Activated CD8-positive, alpha-beta memory T cell treated with anti-CD3 and anti-CD28 coated beads, Interleukin-2, amount 50 U/mL, for 4 hours (primary cell): Measurements from ENCODE around the gene CD160.
A peak's percentile ranks its signal among the peaks of the same experiment; 100 is the strongest.
"Not testable (repeated sequence)": the region's sequence is repeated elsewhere in the genome, so short reads cannot be mapped to it uniquely, and the experiment has no call there.

ENCODE experiments used
- DNase-seq: peaks from one replicate; pipeline ENCODE4 v3.0.0-alpha.2; 2020

CD160 gene

DNA sequence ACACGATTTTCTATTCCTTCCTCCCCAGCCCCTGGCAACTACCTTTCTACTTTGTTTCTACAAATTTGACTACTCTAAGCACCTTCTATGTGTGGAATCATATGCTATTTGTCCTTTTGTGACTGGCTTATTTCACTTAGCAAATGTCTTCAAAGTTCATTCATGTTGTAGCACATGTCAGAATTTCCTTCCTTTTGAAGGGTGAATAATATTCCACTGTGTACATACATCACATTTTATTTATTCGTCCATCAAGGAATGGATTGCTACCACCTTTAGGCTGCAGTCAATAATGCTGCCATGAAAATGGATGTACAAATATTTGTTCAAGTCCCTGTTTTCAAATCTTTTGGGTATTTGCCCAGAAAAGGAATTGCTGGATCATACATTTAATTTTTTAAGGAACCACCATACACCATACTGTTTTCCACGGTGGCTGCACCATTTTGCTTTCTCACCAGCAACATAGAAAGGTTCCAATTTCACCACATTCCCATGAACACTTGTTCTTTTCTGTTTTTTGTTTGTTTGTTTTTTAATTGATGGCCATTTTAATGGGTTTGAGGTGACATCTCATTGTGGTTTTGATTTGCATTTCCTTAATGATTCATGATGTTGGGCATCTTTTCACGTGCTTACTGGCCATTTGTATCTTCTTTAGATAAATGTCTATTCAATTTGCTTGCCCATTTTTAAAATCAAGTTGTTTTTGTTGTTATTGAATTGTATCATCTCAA is 8.8 kb upstream of the CD160 start:
- DNase-seq, result no peak

DNA sequence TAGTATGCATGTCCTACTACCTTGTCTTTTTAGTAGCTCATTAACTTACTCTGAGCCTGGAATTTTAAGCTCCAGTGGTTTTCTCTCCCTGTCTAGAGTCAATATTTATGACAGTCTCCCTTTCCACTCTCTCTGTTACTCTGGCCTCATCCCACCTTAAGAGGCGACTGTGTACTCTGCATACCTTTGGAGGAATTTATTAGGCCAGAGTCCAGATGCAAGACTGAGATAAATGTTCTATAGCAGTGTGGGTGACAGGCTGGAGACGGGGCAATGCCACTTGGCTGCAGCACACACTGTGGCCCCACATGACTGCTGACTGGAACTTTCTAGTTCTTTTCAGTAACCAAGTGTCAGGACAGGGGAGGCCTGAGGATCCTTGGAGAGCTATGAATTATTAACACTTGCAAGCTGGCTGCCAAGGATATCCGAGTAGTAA is 8.1 kb upstream of the CD160 start:
- DNase-seq, result no peak

DNA sequence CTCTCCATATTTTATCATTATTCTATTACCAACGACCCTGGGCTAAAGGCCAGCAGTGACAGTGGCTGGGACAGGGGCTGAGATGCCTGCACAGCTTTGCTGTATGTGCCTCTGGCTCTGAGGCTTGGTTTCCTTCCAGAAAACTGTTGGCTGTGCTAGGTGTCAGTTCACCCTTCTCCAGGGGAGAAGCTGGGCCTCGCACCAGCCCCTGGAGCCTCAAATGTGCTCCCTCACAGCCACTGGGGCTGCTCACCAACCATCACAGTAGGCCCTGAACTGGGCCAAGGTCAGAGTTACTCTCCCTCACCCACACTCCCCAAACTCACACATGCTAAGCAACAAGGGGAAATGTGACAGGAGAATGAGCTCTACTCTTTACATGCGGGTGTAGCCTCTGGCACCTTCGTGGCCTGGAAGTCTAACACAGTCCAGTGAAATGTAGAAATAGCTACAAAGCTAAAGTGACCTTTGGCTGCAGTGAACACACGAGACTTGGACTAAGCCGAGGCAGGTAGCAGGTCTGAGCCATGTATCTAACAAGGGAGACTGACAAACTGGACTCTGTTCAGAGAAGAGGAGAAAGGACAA is 4.7 kb upstream of the CD160 start:
- DNase-seq, result no peak

DNA sequence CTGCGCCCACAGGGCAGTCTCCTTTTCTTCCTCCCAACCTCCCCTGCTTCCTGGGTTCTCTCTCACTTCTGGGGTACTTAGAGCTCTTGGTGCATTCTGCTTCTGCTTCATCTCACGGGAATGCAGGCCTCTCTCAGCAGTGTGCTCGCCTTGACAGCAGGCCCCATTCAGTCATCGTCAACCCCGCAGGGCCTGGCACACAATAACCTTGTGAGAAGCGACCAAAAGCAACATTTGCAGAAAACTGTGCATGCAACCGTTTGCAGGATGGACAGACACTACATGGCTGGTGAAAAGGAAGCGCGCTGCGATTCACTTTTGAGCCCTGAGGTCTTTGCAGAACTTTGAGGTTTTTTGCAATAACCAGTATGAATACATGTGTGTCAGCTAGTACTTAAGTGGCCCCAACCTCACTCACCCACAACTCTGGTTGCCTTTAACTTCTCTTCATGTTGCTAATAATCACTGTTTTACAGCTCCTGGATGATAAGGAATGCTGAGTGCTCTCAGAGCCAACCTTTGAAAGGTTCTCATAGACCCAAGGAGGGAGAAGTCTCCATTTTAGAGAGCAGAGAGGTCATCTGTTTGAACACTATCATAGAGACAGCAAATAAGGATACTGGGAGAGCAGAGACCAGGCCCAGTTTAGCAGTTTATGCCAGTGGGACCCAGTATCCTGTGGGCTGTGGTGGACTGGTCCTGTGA is 2.5 kb upstream of the CD160 start:
- no peak for DNase-seq

DNA sequence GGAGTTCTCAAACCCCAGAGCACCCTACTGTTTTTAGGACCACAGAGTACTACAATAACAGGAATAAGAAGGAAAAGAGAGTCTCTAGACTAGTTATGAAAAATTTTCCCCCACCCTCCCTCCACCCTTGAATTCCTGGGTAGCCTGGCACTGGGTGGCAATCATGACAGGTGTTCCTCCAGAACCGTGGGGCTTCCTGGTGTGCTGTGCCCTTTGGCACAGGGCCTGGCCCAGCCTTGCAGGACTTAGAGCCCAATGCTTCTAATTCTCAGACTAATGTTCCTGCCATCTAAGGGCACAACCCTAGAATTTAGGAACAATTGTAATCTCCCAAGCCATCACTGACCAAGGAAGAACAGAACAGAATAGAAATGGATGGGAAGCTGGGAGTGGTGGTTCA is 1.5 kb upstream of the CD160 start:
- DNase-seq, result no peak

DNA sequence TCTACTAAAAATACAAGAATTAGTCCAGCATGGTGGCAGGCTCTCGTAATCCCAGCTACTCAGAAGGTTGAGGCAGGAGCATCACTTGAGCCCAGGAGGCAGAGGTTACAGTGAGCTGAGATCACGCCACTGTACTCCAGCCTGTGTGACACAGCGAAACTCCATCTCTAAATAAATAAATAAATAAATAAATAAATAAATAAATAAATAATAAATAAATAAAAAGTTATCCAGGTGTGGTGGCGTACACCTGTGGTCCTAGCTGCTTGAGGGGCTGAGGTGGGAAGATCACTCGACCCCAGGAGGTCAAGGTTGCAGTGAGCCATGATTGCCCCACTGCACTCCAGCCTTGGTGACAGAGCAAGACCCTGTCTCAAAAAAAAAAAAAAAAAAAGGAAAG is 834 bp upstream of the CD160 start:
- not testable (repeated sequence) for DNase-seq

DNA sequence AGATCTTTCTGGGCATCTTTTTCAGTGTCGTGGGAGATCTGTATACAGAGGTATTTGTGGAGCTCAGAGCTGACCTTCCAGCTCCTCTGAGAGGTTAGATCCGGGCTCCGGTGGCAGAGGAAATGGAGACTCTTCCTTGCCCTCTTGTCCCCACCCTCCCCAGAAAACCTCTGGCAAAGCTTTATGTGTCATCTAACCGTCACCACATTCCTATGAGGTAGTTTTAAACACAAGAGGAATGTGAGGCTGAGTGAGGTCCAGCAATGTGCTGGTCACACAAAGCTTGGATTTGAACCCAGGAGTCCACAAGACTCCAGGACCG is 1.2 kb downstream of the CD160 start:
- DNase-seq, result no peak

DNA sequence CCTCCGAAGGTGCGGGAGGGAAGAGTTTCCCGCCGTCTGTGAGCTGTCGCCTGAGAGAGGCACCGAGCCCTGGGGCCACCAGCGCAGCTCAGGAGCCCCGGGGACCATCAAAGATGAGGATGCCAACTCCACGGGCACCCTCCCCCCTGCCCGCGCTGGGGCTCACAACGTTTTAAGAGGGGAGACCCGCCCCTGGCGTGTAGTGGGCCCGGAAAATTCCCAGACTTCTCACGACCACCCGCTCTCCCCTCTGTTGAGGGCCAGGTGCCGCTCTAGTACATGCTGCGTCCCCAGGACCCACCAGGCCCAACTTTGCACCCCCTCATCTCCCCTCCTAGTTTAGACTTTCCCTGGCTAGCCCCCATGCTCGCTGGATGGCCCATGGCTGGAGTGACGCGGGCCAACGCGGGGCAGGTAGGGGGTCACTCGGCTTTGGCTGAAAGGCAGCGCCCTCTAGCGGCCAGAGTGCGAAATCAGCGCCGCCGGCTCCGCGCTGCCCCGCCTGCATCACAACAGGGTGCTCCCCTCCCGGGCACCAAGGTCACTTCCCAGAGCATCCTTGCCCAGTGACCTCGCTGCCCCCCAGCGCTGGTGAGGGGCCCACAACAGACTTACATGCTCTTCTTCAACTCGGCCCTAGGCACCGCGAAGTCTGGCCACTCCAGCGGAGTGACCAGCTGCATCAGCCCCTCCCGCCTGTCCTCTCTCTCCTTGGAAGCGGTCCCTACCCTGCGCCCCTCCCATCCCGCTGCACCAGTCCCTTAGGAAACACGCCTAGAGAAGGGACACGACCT is 1.8 kb downstream of the CD160 start:
- peak; percentile 76 for DNase-seq

DNA sequence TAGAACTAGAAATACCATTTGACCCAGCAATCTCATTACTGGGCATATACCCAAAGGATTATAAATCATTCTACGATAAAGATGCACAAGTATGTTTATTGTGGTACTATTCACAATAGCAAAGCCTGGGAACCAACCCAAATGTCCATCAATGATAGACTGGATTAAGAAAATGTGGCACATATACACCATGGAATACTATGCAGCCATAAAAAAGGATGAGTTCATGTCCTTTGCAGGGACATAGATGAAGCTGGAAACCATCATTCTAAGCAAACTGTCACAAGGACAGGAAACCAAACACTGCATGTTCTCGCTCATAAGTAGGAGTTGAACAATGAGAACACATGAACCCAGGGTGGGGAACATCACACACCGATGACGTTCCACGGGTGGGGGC is 6.9 kb downstream of the CD160 start:
- not testable (repeated sequence) for DNase-seq

DNA sequence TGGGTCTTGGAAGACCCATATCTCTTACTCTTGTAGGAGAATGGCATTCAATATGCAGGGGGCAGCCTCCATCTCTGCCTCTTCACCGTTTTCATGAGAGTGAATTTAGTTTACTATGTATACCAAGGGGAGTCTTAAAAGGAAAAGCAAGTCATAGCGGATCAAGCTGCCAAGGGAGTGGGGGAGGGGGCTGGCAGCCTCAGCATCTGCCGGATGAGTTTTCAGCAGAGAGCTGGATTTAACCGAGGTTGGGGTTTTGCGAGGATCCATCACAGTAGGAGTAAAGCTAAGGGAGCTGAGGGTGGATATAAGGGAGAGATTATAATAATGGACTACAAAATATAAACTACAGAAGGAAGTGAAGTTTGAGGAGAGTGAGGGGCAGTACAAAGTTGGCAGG is 9.9 kb downstream of the CD160 start:
- DNase-seq, result no peak

DNA sequence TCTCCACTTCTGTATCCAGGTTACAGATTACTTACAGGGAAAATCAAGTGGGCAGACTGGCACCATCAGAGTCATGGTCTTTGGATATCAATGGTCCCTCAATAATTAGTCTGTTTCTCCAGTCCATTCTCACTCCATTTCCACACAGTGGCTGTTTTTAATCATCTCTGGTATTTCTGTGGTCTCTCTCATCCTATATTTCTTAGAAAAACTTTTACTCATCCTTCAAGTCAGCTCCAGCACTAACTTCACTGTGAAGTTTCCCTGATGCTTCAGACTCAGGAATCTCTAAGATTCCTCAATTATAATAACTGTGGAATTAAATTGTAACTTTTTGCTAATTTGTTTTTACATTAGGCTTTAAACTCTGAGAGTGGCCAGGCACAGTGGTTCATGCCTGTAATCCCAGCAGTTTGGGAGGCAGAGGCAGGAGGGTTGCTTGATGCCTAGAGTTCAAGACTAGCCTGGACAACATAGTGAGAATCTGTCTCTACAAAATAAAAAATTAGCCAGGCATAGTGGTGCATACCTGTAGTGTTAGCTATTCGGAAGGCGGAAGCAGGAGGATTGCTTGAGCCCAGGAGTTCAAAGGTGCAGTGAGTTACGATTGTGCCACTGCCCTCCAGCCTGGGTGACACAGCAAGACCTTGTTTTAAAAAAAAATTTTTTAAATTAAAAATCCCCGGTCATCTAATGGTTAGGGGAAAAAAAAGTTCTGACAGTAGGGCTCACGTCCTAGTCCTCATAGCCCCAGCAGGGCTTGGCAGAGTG is 10.6 kb downstream of the CD160 start:
- DNase-seq, result no peak

DNA sequence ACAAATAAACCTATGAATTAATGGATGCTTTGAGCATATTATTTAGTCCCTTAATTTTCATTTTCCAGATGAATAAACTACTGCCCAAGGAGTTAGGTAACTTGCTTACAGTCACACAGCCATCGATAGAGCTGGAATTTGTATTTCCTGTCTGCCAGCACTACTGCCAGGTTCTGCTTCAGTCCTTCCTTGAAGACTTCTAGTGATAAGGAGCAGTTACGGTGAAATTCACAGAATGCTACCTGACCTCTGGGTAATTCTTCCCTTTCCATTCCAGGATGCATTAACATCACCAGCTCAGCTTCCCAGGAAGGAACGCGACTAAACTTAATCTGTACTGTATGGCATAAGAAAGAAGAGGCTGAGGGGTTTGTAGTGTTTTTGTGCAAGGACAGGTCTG is 11.2 kb downstream of the CD160 start:
- no peak for DNase-seq

DNA sequence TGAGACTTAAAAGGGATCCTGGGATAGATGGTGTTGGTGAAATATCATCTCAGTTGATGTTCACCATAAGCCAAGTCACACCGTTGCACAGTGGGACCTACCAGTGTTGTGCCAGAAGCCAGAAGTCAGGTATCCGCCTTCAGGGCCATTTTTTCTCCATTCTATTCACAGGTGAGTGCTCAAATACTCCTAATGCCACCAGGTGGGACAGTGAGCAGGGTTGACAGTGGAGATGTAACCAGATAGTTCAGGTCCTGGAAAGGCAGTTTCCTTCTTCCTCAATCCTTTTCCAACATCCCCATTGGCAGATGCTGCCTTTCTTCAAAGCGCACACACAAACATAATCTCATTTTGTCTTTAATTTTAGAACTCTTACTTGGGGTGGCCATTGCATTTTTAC is 11.6 kb downstream of the CD160 start:
- no peak for DNase-seq

DNA sequence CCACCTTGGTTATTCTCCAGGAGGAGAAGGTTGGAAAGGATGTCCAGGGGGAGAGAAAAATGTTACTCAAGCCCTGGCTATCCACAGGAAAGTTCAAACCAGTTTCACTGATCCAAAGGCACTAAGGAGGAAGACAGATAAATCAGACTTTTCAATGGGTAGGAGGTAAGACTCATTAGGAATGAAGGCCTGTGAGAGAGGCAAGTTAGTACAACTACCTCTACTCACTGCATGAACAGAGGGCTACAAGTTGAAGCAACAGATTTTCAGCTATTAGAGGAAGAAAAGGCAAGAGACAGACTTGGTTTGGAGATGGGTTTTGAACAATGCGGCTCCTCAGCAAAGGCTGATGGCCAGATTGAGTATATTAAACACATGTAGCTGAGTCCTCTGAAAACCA is 16.9 kb downstream of the CD160 start:
- no peak for DNase-seq

DNA sequence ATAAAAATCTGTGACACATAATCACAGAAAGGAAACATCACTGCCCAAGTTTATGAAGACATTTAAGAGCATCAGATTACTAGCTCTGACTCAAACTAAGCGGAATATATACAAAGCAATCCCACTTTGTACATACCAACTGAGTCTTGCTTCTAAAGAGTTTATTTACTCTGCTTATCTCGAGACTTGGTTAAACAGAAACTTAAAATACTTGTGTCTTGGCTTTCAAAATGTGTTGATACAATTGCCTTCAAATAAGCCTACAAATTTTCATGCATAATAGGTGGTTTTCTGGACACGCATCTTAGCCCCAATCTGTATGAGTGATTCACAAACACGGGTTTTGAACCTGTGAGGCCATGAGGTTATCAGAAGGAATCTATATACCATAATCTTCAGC is 21.0 kb downstream of the CD160 start:
- DNase-seq, result no peak

DNA sequence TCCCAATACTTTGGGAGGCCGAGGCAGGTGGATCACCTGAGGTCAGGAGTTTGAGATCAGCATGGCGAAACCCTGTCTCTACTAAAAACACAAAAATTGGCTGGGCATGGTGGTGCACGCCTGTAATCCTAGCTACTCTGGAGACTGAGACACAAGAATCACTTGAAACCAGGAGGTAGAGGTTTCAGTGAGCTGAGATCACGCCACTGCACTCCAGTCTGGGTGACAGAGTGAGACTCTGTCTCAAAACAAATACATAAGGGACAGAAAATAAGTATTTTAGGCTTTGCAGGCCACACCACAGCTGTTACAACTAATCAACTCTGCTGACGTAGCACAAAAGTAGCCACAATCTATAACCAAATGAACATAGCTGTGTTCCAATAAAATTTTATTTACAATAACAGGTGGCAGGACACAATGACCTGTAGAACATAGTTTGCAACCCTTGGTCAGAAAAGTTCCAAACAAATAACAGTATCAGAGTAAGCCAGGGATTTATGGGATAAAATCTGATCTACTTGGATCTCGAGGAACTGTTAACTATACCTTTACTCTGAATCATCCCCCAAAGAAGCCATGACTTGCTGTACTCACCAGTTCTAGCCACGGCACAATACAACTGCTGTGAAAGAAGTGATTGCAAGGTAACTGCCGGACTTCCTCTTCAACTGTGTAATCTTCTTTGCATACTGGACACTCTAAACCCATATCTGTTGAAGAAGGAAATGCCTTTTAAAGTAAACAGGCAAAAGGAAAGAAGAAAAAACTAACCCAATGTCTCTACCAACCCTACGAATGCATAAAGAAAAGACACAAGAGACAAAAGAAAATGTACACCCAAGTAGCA is 28.3 kb downstream of the CD160 start:
- no peak for DNase-seq

DNA sequence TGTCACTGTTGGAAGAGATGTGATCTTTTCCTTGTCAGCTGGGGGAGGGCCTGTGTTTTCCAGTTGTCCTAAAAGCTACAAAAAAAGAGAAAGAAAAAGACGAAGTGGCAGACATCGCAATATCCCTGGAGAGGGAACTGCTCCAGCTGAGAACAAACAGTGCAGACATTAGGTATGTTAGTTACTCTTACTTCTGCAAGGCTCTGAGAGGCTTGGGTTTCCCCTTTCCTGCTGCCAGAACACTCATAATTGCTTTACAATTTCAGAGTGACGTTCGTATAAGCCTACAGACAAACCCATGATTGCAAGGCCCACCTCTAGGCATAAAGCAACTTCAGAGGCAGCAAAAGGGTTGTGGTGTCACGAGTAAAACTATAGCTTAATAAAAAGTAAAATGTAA is 31.1 kb downstream of the CD160 start:
- no peak for DNase-seq

DNA sequence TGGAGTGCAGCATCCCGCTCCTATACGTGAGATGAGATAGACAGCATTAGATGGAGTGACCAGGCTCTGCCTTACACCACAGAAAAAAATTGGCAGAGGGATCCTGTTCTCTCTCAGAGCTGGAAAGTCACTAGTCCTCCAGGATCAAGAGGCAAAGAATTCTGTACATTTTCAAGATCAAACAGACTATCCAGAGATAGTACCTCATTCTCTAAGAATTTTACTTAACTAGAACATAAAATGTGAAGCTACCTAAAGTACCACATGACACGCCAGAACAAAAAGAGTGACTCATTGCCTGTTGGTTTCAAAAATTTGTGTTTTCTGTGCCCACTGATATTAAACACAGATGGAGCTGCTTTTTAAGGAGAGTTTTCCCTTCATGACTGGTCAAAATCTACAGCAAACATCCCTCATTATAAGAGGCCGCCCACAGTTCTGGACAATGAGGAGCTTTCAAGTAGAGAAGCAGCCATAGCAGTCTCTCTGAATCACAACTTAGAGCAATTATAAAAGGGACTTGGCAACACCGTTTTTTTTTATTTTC is 32.3 kb downstream of the CD160 start:
- no peak for DNase-seq

DNA sequence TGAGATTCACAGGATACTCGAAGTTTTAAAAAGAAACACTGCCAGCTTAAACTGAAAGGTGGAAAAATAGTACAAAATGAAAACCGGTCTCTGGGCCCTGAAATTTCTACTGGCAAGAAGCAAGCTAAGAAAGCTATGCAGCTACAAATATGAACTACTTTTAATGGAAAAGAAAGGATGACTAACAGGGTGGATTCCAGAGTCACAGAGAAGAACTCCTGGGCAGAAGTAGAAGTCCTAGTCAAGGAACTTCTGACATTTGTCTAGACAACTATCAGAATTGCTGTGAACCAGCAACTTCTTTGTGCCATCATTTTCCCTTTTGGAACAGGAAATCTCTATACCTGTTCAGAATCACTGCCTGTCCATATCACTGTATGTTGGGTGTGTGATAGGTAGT is 38.1 kb downstream of the CD160 start:
- DNase-seq, result no peak

DNA sequence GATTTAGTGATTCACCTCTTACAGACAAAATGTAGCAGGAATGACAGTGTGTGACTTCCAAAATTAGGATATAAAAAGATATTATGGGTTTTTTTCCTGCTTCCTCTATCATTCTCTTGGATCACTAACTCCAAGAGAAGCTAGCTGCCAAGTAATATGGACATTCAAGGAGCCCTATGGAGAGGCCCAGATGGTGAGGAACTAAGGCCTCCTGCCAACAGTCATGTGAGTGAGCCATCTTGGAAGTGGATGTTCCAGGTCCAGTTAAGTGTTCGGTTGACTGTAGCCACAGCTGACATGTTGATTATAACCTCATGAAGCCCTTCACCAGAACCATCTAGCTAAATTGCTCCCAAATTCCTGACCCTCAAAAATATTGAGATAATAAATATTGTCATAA is 38.8 kb downstream of the CD160 start:
- no peak for DNase-seq

DNA sequence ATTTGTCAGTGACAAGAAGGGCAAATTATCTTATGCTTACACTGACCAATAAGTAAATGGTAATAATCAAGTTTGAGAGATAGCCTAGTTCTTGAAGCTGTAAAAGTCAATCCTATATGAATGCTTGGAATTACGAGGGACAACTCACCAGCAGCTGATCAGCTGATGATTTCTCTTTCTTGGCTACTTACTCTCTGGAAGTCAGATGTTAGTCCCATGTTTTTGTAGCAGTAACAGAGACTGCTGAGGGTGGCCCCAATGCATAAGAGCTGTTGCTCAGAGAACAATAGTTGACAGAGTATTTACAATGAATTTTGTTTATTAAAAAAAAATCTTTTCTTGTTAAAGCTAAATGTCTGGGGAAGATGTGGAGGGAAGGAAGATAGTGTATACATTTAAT is 39.3 kb downstream of the CD160 start:
- no peak for DNase-seq

DNA sequence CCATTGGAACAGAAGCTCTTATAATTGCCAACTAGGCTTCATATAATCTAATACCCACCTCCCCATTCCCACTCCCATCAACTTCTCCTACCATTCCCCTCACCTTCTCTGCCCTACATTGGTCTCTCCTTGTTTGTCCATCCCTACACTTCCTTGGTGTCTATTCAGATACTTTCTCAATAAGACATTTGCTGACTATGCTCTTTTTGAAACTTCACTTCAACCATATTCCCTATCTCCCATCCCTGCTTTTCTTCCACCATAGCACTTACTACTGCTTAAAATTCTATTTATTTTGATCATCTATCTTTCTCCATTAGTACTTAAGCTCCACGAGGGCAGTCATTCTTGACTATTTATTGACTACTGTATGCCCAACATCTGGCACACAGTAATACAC is 40.4 kb downstream of the CD160 start:
- DNase-seq, result no peak
